Kidney capillary endothelial cell (primary cell): ENCODE results near the gene MAD1L1.
A peak's percentile ranks its signal among the peaks of the same experiment; 100 is the strongest.
"Not testable (repeated sequence)": the region's sequence is repeated elsewhere in the genome, so short reads cannot be mapped to it uniquely, and the experiment has no call there.

Experiments used
- DNase-seq: peaks from one replicate; pipeline ENCODE4 v3.0.0-alpha.2; 2018; ENCODE audit warnings: low spot score

The MAD1L1 gene

DNA sequence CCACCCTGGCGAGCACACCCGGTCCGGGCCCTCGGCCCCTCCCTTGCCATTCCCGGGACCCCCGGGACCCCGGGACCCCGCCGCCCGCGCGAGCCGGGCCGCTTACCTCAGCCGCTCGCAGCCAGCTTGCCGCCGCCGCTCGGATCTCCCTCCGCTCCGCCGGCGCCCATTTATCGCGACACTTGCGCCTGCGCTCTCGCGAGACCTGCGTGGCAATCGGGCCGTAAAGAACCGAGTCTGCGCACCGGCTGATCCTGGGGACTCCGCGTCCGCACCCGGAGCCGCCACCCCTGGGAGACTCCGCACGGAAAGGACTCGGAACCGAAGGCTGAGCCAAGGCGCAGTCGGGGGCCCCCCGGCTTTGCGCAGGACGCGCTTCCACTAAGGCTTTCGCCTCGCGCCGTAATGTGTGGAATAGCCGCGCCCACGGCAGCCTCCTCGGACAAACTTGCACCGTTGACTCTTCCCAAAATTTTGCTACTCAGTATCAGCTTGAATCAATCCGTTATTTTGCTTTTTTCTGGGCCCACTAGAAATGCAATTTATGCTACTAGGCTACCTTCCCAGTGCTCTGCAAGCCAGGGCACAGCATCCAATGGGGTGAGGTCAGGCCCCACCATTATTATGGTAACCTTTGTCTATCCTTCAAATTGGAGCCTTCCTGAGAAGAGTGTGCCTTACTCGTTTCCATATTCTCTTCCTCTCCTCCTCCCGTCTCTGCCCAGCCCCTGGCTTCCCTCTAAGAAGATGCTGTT is at the start of gene MAD1L1:
Gene MAD1L1 (minus strand): TSS at position 180 of the 755 bp plus-strand sequence. CDS start 2,812 bp downstream, outside the sequence.
- peak; percentile 73 for DNase-seq

DNA sequence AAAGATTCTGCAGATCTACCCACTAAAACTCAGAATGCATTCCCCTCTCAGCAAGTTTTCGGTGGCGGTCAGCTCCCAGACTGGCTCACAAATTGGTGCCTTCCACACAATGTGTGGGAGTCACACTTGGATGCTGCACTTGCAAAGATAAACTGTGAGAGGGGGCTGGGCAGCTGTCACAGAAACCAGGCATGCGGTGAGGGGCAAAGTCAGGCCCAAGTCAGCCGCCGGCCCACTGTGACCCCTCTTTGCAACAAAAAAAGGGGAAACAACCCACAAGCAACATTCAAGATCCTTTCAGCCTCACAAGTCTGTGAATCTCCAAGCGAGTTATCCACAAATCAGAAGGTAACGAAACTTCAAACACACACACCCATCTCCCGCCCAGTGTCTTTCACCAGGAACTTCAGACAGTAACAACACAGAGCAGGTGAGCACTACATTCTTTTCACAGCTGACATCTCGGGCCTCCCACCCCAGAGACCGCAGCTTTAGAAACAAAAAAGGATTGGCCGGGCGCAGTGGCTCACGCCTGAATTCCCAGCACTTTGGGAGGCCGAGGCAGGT is 49.5 kb upstream of the MAD1L1 start:
- DNase-seq, result no peak

DNA sequence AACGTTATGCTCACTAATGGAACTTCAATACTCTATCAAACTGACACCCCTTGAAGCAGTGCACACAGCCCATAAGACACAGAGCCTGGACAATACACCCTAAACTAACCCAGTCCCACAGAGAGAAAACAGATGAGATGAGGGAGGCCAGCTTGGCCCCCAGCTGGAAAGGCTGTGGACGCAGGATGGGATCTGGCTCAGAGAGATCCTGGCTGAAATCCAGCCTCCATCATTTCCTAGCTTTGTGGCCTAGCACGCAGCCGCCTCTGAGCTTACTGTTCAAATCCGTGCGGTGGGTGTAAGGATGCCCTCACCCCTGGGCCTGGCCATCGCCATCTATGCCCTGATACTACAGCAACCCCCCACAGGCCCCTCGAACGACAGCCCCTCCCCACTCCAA is 48.8 kb upstream of the MAD1L1 start:
- DNase-seq, result no peak

DNA sequence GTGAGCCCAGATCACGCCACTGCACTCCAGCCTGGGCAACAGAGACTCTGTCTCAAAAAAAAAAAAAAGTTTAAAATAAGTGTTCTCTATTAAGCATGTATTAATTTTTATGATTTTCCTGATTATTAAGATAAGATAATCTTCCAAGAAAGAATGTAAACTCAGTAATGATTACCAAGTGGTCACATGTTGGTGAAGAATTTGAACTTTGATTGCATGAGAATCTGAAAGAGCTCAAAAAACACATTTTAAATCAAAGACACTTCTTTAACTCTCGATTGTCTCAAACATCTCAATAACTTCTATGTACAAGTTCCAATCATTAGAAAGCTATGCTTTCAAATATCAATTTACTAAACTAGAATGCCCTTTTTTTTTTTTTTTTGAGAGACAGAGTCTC is 47.7 kb upstream of the MAD1L1 start:
- DNase-seq, result no peak

GRCh38 chr7:2279896-2280295 is 47.2 kb upstream of the MAD1L1 start:
- no peak for DNase-seq

- DNase-seq, result no peak
These were observed 45.3 kb upstream of the MAD1L1 start for GRCh38 chr7:2278026-2278425.

- no peak for DNase-seq
These were observed 43.4 kb upstream of the MAD1L1 start for GRCh38 chr7:2276107-2276506.

GRCh38 chr7:2275101-2275500 is 42.4 kb upstream of the MAD1L1 start:
- no peak for DNase-seq

DNA sequence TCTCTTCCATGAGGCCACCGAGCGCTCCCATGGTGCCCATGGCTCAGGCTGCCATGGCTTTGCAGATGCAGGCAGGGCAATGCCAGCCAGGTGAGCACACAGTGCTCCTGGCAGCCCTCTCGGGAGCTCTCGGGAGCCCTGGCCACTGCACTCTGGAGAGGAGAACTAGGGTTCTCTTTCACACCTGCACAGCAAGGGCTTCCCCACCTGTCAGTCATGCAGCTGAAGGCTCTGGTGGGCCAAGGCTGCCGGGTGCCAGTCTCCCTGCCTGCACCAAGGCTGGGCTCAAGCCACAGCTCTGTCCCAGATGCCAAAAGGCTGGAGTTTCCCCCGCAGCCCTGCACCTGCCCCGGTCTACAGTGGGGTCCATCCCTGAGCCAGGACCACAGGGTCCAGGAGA is 41.9 kb upstream of the MAD1L1 start:
- DNase-seq, result no peak

GRCh38 chr7:2273866-2274265 is 41.1 kb upstream of the MAD1L1 start:
- no peak for DNase-seq

DNA sequence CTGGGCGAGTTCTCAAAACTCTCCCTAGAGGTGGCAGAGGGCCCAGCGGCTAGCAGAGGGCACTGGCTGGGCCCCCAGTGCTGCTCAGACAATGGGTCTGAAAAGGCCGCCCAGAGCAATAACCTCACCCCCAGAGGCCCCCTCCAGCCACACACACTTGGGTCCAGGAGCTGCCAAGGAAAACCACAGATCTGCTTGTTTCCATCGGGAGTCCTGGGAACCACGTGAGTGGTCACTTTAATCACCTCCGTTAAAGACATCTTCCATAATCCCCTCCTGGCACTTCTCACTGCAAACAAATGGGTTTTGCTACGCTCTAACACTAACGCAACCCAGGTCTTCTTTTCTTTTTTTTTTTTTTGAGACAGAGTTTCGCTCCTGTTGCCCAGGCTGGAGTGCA is 39.3 kb upstream of the MAD1L1 start:
- no peak for DNase-seq

- no peak for DNase-seq
These were observed 38.7 kb upstream of the MAD1L1 start for GRCh38 chr7:2271273-2272026.

DNA sequence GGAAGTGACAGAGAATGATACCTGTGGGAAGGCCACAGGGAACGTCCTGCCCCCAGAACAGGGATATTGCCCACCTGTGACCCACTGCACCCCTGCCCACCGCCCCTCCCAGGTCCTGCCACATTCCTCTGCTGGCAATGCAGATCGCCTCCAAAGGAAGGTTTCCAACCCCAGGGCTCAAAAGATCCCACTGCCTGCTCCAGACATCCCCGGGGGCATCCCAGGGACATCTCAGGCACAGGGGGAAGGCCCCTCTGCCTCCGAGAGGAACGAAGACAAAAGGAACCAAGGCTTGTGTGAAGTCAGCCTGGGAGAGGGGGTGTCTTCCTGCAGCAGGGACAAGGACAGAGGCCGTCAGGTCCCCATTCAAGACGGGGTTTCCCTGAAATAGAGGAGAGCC is 37.8 kb upstream of the MAD1L1 start:
- no peak for DNase-seq

- DNase-seq, result no peak
These were observed 37.3 kb upstream of the MAD1L1 start for GRCh38 chr7:2269991-2270460.

GRCh38 chr7:2269089-2269990 is 36.6 kb upstream of the MAD1L1 start:
- DNase-seq, result not testable (repeated sequence)

DNA sequence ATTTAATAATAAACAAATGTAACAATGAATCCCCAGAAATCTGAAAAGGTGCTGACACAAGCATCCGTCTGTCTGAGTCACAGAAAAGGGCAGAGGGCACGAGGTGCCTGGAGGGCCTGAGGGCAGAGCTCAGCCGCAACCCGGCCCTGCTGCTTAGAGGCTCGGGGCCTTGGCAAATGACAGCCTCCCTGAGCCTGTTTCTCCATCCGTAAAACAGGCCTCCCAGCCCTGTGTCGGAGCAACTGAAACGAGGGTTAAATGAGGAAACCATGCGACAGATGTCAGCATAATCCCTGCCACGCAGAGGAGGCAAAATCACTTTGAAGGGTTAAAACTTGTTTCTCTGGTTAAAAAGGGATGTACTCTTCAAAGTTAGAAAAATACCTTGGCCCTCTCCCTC is 34.2 kb upstream of the MAD1L1 start:
- no peak for DNase-seq

GRCh38 chr7:2264158-2264557 is 31.4 kb upstream of the MAD1L1 start:
- DNase-seq, result no peak

DNA sequence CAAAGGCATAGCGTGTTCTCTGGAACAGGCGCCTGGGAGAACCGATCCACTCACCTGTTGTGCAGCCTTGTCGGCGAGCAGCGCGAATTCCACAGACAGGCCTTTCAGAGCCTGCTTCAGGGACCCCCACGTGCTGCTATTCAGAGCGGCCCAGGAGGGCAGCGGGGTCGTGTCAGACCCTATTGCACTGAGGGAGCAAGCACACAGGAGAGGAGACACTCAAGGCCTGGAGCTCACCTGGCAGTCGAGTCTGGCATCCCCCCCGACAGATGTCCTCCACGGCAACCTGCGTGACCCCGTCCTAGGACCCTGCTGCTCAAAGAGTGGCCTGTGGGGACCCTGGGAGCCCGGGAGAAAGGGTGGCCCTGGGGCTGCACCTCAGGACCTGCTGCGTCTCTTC is 30.4 kb upstream of the MAD1L1 start:
- DNase-seq, result no peak

GRCh38 chr7:2261611-2262010 is 28.9 kb upstream of the MAD1L1 start:
- no peak for DNase-seq

GRCh38 chr7:2260820-2261219 is 28.1 kb upstream of the MAD1L1 start:
- DNase-seq, result no peak

- DNase-seq, result no peak
These were observed 26.7 kb upstream of the MAD1L1 start for GRCh38 chr7:2259480-2259879.
